Uterus (tissue), 4 donors: ENCODE measurements around the gene TTC3. TPM values are rescaled to one million over a fixed set of nuclear protein-coding genes. Genes with fewer than 3 reads are reported as not detected.
"Not testable (repeated sequence)": the region's sequence is repeated elsewhere in the genome, so short reads cannot be mapped to it uniquely, and the experiment has no call there.

Experiments used
- DNase-seq, 2 donors: peaks; one replicate each; pipeline ENCODE4 v3.0.0-alpha.2; 2019 to 2020
- H3K27ac ChIP-seq, 2 donors: fragments of 200-600 bp; sonication (generic); 1 replicate in 1 of 2; 2 replicates in 1 of 2; pipeline ENCODE4 v1.5.1; 2016 to 2018
- H3K27me3 ChIP-seq, 2 donors: fragments of 200-600 bp; sonication (generic); one replicate each; pipeline ENCODE4 v1.5.1; 2018 to 2019; ENCODE audit warnings: control low read depth in 1 of 2
- H3K36me3 ChIP-seq, 2 donors: fragments of 200-600 bp; sonication (generic); one replicate each; pipeline ENCODE4 v1.5.1; 2019; ENCODE audit warnings: control low read depth in 1 of 2
- H3K4me1 ChIP-seq, 2 donors: fragments of 200-600 bp; sonication (generic); one replicate each; pipeline ENCODE4 v1.5.1; 2018 to 2019; ENCODE audit warnings: control low read depth in 1 of 2
- H3K4me3 ChIP-seq, 2 donors: fragments of 200-600 bp; sonication (generic); 1 replicate in 1 of 2; 2 replicates in 1 of 2; pipeline ENCODE4 v1.5.1; 2018 to 2019; ENCODE audit warnings: mild to moderate bottlenecking in 1 of 2
- H3K9me3 ChIP-seq, 2 donors: fragments of 200-600 bp; sonication (generic); one replicate each; pipeline ENCODE4 v1.5.1; 2019; ENCODE audit warnings: control low read depth in 1 of 2
- POLR2A ChIP-seq, 2 donors: fragments of 450-650 bp; IDR thresholded peaks; one replicate each; pipeline ENCODE4 v1.6.1; 2016; ENCODE audit warnings: antibody characterized with exemption in 2 of 2, mild to moderate bottlenecking in 1 of 2, moderate library complexity in 1 of 2
- intact Hi-C: fragments of 100-400 bp; cut with DNase I; formaldehyde crosslinking; loops from one replicate; pipeline ENCODE4 v1.15.1; 2023; ENCODE audit warnings: low total_unique reads
- total RNA-seq, 4 donors: library from RNA; depleted of rRNA in 3 of 4; stranded (reverse); fragments of >200 nt in 3 of 4; gene quantifications; one replicate each; pipeline versions ENCODE4 v1.1.0 to v1.2.4, GENCODE V29; 2014 to 2023
- TF ChIP-seq, protein P1 (sequence below), 4 experiments: fragments of 200-600 bp in 2 of 4; fragments of 450-650 bp in 2 of 4; sonication (generic) in 2 of 4; IDR thresholded peaks; one replicate each; pipeline ENCODE4 v1.5.1; 2016 to 2019; ENCODE audit warnings: antibody characterized with exemption in 4 of 4, mild to moderate bottlenecking in 2 of 4, moderate library complexity in 1 of 4
- donor health status: DM: yes; HTN: yes; CAD: no.

The TTC3 gene
- total RNA-seq, 4 donors from 2014 or later, result 104 to 522 (median 193) TPM

DNA sequence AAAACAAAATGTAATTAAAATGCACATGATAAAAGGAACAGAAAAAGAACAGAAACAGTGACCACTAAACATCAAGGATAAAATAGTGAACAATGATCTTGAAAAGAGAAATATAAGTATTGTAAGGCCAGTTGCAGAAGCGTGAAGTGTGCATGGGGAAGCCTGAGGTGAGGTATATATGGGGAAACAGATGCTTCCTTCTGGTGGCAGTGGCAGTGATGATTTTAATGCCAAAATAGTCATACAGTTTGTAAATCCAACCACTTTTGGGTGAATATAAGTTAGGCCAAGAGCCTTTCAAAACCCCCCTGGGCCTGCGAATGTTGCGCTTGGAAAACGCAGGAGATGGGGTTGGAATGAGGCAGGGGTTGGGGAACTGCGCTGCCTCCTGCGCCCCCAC is 27.3 kb downstream of the TTC3 start:
- Histone ChIP-seq H3K4me3 (no peak overlapping the region), H3K27ac (no peak overlapping the region), H3K36me3 (no peaks in the 10 kb centered on the region), H3K9me3 (no peaks in the 10 kb centered on the region), H3K27me3 (no peaks in the 10 kb centered on the region), H3K4me1 (no peaks in the 10 kb centered on the region)
- DNase-seq, result no peak
- no peak for TF ChIP-seq POLR2A (IDR thresholded peaks at IDR 0.05)
- TF ChIP-seq, protein P1, sequence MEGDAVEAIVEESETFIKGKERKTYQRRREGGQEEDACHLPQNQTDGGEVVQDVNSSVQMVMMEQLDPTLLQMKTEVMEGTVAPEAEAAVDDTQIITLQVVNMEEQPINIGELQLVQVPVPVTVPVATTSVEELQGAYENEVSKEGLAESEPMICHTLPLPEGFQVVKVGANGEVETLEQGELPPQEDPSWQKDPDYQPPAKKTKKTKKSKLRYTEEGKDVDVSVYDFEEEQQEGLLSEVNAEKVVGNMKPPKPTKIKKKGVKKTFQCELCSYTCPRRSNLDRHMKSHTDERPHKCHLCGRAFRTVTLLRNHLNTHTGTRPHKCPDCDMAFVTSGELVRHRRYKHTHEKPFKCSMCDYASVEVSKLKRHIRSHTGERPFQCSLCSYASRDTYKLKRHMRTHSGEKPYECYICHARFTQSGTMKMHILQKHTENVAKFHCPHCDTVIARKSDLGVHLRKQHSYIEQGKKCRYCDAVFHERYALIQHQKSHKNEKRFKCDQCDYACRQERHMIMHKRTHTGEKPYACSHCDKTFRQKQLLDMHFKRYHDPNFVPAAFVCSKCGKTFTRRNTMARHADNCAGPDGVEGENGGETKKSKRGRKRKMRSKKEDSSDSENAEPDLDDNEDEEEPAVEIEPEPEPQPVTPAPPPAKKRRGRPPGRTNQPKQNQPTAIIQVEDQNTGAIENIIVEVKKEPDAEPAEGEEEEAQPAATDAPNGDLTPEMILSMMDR (IDR thresholded peaks at IDR 0.05), result no peak
- intact Hi-C loops, result no loop called here

DNA sequence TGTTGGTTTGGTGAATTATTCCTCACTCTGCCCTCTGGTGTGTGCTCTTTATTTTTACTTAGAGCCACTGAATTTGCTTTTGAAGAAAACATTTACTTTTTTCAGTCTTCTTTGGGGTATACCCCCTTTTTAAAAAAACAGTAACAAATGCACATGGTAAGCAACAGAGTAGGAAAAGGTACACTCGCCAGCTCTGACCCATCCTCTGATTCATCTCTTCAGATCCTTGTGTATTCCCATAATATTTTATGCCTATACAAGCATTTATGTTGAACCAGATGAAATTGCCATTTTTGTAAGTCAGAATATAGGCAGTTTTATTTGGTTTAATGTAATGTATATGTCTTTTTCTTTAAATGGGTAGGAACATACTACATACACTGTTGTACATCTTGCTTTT is 28.3 kb downstream of the TTC3 start:
- no peaks in the 10 kb centered on the region for H3K9me3 ChIP-seq
- intact Hi-C loops, result no loop called here

DNA sequence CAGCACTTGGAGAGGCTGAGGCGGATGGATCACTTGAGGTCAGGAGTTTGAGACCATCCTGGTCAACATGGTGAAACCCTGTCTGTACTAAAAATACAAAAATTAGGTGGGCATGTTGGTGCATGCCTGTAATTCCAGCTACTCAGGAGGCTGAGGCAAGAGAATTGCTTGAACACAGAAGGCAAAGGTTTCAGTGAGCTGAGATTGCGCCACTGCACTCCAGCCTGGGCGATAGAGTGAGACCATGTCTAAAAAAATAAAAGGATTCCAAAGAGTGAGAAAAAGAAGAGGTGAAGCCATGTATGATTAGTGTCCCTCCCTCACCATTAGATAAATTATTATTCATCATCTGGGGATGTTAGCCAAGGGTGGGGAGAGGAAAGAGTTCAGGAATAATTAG is 29.7 kb downstream of the TTC3 start:
- H3K9me3 ChIP-seq, intact Hi-C loops, H3K36me3 ChIP-seq, H3K4me1 ChIP-seq, H3K4me3 ChIP-seq, DNase-seq, H3K27ac ChIP-seq, H3K27me3 ChIP-seq: not testable (repeated sequence)

More for the DNA sequence above, 28.3 kb downstream of the TTC3 start:
- H3K4me1 ChIP-seq, result no peaks in the 10 kb centered on the region
- H3K27ac ChIP-seq, result no peak overlapping the region
- no peak for DNase-seq
- no peaks in the 10 kb centered on the region for H3K36me3 ChIP-seq
- TF ChIP-seq, protein P1 (IDR thresholded peaks at IDR 0.05), result no peak
- TF ChIP-seq POLR2A (IDR thresholded peaks at IDR 0.05), result no peak
- H3K4me3 ChIP-seq, result no peak overlapping the region
- no peaks in the 10 kb centered on the region for H3K27me3 ChIP-seq

DNA sequence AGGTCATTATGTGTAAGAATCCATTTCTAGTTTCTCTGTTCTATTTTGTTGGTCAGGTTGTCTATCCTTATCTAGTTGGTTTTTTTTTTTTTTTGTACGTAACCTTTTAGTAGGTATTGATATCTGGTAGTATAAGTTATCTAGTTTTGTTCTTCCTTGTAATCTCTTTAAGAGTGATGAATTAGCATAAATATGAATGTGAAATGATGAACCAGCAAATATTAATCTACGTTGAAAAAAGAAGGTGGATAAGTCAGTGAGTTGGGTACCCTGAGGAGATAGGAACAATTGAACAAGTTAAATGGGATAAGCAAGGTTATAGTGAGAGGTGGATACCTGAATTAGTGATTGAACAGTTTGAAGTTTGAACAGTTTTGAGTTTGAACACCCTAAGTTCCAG is 33.9 kb downstream of the TTC3 start:
- Histone ChIP-seq H3K9me3 (no peaks in the 10 kb centered on the region), H3K4me3 (no peak overlapping the region), H3K27me3 (no peaks in the 10 kb centered on the region), H3K4me1 (no peaks in the 10 kb centered on the region), H3K36me3 (no peaks in the 10 kb centered on the region), H3K27ac (no peak overlapping the region)
- no peak for TF ChIP-seq POLR2A (IDR thresholded peaks at IDR 0.05)
- TF ChIP-seq, protein P1 (IDR thresholded peaks at IDR 0.05), result no peak
- intact Hi-C loops, result no loop called here
- no peak for DNase-seq

DNA sequence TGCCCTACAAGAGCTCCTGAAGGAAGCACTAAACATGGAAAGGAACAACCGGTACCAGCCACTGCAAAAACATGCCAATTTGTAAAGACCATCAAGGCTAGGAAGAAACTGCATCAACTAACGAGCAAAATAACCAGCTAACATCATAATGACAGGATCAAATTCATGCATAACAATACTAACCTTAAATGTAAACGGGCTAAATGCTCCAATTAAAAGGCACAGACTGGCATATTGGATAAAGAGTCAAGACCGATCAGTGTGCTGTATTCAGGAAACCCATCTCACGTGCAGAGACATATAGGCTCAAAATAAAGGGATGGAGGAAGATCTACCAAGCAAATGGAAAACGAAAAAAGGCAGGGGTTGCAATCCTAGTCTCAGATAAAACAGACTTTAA is 38.0 kb downstream of the TTC3 start:
- intact Hi-C loops, H3K4me3 ChIP-seq, H3K27ac ChIP-seq, H3K4me1 ChIP-seq, DNase-seq, H3K27me3 ChIP-seq, H3K36me3 ChIP-seq, H3K9me3 ChIP-seq: not testable (repeated sequence)

DNA sequence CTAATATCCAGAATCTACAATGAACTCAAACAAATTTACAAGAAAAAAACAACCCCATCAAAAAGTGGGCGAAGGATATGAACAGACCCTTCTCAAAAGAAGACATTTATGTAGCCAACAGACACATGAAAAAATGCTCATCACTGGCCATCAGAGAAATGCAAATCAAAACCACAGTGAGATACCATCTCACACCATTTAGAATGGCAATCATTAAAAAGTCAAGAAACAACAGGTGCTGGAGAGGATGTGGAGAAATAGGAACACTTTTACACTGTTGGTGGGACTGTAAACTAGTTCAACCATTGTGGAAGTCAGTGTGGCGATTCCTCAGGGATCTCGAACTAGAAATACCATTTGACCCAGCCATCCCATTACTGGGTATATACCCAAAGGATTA is 41.2 kb downstream of the TTC3 start:
- H3K36me3 ChIP-seq, H3K27ac ChIP-seq, H3K4me1 ChIP-seq, H3K4me3 ChIP-seq, DNase-seq, H3K9me3 ChIP-seq, H3K27me3 ChIP-seq, intact Hi-C loops: not testable (repeated sequence)

DNA sequence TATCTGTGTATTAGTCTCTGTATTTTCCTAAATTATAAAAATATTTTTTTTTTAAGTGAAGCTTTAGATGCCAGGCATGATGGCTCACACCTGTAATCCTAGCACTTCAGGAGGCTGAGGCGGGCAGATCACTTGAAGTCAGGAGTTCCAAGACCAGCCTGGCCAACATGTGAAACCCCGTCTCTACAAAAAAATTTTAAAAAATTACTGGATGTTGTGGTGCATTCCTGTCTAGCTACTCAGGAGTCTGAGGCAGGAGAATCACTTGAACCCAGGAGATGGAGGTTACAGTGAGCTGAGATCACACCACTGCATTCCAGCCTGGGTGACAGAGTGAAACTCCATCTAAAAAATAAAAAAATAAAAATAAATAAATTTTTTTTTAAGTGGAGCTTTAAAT is 43.4 kb downstream of the TTC3 start:
- H3K4me3 ChIP-seq, H3K9me3 ChIP-seq, DNase-seq, H3K36me3 ChIP-seq, intact Hi-C loops, H3K27ac ChIP-seq, H3K27me3 ChIP-seq, H3K4me1 ChIP-seq: not testable (repeated sequence)
